ENCODE results near the gene SLC32A1. TPM values are rescaled to one million over a fixed set of nuclear protein-coding genes. Genes with fewer than 3 reads are reported as not detected.

The SLC32A1 gene
- total and polyA plus RNA-seq, 2 of the 13 experiments (the other 11 are each of a cell fraction or from before 2014, with no cell fraction given): not detected

DNA sequence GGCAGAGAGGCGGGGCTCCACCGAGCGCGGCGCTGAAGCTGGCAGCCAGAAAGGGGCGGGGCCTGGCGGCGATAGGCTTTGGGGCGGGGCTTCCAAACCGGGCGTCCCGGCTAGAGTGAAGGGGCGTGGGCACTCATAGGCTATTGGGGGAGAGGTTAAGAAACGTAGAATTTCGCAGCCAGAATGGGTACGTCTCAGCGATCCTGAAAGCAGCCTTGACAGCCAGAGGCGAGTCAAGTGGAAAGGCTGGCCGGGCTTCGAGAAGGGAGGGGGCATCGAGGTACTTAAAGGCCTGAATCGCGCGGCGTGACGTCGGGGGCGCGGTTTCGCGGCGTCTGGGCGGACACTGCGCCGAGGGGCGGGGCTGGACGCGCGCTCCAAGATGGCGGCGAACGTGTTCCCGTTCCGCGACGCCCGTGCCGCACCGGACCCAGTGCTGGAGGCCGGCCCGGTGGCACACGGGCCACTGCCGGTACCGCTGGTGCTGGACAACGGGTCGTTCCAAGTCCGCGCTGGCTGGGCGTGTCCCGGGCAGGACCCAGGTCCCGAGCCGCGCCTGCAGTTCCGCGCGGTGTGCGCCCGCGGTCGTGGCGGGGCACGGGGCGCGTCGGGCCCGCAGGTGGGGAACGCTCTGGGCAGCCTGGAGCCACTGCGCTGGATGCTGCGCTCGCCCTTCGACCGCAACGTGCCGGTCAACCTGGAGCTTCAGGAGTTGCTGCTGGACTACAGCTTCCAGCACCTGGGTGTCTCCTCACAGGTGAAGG, 24.0 kb downstream of the SLC32A1 start, which contains the start of gene ACTR5 (continued):
- TF ChIP-seq, protein P1, sequence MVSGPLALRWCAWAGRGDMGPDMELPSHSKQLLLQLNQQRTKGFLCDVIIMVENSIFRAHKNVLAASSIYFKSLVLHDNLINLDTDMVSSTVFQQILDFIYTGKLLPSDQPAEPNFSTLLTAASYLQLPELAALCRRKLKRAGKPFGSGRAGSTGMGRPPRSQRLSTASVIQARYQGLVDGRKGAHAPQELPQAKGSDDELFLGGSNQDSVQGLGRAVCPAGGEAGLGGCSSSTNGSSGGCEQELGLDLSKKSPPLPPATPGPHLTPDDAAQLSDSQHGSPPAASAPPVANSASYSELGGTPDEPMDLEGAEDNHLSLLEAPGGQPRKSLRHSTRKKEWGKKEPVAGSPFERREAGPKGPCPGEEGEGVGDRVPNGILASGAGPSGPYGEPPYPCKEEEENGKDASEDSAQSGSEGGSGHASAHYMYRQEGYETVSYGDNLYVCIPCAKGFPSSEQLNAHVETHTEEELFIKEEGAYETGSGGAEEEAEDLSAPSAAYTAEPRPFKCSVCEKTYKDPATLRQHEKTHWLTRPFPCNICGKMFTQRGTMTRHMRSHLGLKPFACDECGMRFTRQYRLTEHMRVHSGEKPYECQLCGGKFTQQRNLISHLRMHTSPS (CRISPR knock-in tag; IDR thresholded peaks at IDR 0.05; ENCODE audit: low read depth): no peak
- TF ChIP-seq ZNF660 (CRISPR knock-in tag; IDR thresholded peaks at IDR 0.05; ENCODE audit: borderline replicate concordance, low read depth) (peak; percentile 61; the same call in 1 of the 2 replicates), SP5 (CRISPR knock-in tag; IDR thresholded peaks at IDR 0.05; ENCODE audit: borderline replicate concordance, low read depth) (peak; percentile 75), EED (CRISPR knock-in tag; IDR thresholded peaks at IDR 0.05) (peak; percentile 65; the same call in 1 of the 2 replicates), SIN3A (IDR thresholded peaks at IDR 0.05; ENCODE audit: borderline replicate concordance, low read depth, low read length) (peak; percentile 95; the same call in 1 of the 2 replicates), ZNF616 (CRISPR knock-in tag; IDR thresholded peaks at IDR 0.05; ENCODE audit: low read depth) (peak; percentile 62), NR2F2 (IDR thresholded peaks at IDR 0.05; ENCODE audit: borderline replicate concordance, low read depth) (peak; percentile 12; the same call in 1 of the 2 replicates), BRD4 (CRISPR knock-in tag; IDR thresholded peaks at IDR 0.05) (peak; percentile 99), ZNF33B (CRISPR knock-in tag; IDR thresholded peaks at IDR 0.05) (peak; percentile 97), ZFP1 (CRISPR knock-in tag; IDR thresholded peaks at IDR 0.05) (peak; percentile 73; the same call in 1 of the 2 replicates), SALL1 (CRISPR knock-in tag; IDR thresholded peaks at IDR 0.05) (peak; percentile 92), ZNF180 (CRISPR knock-in tag; IDR thresholded peaks at IDR 0.05; ENCODE audit: borderline replicate concordance, low read depth) (peak; percentile 97), SRSF1 (optimal IDR thresholded peaks at IDR 0.05; ENCODE audit: low read depth, low read length) (no peak)
- TF ChIP-seq, protein P2, sequence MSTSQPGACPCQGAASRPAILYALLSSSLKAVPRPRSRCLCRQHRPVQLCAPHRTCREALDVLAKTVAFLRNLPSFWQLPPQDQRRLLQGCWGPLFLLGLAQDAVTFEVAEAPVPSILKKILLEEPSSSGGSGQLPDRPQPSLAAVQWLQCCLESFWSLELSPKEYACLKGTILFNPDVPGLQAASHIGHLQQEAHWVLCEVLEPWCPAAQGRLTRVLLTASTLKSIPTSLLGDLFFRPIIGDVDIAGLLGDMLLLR (CRISPR knock-in tag; IDR thresholded peaks at IDR 0.05): peak; percentile 100
- TF ChIP-seq, protein P3, sequence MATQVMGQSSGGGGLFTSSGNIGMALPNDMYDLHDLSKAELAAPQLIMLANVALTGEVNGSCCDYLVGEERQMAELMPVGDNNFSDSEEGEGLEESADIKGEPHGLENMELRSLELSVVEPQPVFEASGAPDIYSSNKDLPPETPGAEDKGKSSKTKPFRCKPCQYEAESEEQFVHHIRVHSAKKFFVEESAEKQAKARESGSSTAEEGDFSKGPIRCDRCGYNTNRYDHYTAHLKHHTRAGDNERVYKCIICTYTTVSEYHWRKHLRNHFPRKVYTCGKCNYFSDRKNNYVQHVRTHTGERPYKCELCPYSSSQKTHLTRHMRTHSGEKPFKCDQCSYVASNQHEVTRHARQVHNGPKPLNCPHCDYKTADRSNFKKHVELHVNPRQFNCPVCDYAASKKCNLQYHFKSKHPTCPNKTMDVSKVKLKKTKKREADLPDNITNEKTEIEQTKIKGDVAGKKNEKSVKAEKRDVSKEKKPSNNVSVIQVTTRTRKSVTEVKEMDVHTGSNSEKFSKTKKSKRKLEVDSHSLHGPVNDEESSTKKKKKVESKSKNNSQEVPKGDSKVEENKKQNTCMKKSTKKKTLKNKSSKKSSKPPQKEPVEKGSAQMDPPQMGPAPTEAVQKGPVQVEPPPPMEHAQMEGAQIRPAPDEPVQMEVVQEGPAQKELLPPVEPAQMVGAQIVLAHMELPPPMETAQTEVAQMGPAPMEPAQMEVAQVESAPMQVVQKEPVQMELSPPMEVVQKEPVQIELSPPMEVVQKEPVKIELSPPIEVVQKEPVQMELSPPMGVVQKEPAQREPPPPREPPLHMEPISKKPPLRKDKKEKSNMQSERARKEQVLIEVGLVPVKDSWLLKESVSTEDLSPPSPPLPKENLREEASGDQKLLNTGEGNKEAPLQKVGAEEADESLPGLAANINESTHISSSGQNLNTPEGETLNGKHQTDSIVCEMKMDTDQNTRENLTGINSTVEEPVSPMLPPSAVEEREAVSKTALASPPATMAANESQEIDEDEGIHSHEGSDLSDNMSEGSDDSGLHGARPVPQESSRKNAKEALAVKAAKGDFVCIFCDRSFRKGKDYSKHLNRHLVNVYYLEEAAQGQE (IDR thresholded peaks at IDR 0.05; ENCODE audit: borderline replicate concordance in 1 of 2, low read depth in 1 of 2, low read length in 2 of 2): no peak
- TF ChIP-seq, protein P4, sequence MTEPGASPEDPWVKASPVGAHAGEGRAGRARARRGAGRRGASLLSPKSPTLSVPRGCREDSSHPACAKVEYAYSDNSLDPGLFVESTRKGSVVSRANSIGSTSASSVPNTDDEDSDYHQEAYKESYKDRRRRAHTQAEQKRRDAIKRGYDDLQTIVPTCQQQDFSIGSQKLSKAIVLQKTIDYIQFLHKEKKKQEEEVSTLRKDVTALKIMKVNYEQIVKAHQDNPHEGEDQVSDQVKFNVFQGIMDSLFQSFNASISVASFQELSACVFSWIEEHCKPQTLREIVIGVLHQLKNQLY (CRISPR knock-in tag; IDR thresholded peaks at IDR 0.05): peak; percentile 72; the same call in 1 of the 2 replicates
- TF ChIP-seq, protein P5, sequence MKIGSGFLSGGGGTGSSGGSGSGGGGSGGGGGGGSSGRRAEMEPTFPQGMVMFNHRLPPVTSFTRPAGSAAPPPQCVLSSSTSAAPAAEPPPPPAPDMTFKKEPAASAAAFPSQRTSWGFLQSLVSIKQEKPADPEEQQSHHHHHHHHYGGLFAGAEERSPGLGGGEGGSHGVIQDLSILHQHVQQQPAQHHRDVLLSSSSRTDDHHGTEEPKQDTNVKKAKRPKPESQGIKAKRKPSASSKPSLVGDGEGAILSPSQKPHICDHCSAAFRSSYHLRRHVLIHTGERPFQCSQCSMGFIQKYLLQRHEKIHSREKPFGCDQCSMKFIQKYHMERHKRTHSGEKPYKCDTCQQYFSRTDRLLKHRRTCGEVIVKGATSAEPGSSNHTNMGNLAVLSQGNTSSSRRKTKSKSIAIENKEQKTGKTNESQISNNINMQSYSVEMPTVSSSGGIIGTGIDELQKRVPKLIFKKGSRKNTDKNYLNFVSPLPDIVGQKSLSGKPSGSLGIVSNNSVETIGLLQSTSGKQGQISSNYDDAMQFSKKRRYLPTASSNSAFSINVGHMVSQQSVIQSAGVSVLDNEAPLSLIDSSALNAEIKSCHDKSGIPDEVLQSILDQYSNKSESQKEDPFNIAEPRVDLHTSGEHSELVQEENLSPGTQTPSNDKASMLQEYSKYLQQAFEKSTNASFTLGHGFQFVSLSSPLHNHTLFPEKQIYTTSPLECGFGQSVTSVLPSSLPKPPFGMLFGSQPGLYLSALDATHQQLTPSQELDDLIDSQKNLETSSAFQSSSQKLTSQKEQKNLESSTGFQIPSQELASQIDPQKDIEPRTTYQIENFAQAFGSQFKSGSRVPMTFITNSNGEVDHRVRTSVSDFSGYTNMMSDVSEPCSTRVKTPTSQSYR (CRISPR knock-in tag; IDR thresholded peaks at IDR 0.05; ENCODE audit: borderline replicate concordance): peak; percentile 77
- TF ChIP-seq, protein P6, sequence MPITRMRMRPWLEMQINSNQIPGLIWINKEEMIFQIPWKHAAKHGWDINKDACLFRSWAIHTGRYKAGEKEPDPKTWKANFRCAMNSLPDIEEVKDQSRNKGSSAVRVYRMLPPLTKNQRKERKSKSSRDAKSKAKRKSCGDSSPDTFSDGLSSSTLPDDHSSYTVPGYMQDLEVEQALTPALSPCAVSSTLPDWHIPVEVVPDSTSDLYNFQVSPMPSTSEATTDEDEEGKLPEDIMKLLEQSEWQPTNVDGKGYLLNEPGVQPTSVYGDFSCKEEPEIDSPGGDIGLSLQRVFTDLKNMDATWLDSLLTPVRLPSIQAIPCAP (CRISPR knock-in tag; IDR thresholded peaks at IDR 0.05; ENCODE audit: low read depth): no peak
